Stimulated activated CD4-positive, alpha-beta T cell treated with anti-CD3 and anti-CD28 coated beads, Interleukin-4, amount 100 ng/mL, for 1 hour (primary cell): ENCODE data around the gene MYH15.

ENCODE experiments used
- DNase-seq: peaks from one replicate; pipeline ENCODE4 v3.0.0-alpha.2; 2020

Gene MYH15

GRCh38 chr3:108409800-108410178 lies 100.6 kb downstream of the MYH15 start:
- no peak for DNase-seq

DNA sequence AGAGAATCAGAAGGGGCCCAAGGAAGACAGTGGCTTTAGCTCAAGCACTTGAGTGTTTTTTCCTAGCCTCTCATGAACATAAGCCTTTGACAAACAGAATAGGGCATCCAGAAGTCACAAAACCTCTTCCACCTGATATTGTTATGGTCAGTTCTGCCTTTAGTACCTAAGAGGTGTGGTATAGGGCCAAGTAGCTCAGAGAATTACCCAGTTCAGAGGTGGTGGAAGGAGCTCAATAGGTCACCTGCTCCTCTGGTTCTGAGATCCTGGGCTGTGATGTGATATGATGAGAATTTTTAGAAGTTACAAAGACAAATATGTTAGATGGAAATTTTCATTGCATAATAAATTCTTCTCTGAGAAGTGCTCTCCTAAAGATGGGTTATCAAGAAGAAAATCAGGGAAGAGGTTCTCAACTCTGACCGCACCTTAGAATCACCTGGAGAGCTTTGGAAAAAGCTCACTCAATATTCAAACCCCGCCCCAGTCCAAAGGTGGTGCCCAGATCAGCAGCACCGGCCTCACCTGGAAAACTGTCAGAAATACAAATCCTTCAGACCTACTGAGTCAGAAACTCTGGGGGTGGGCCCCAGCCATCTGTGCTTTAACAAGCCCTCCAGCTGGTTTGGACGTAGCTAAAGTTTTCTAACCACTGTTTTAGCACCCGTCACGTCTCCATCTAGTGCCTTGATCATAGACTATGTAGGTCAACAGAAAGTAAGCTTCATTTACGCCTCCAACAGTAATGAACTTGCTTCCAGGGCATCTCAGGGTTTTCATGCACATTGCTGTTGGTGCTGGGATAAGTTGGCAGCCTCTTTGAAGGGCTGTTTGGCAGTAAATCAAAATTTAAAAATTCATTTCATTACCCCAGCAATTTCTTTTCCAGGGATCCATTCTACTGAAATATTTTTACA lies 101.3 kb downstream of the MYH15 start:
- no peak for DNase-seq

DNA sequence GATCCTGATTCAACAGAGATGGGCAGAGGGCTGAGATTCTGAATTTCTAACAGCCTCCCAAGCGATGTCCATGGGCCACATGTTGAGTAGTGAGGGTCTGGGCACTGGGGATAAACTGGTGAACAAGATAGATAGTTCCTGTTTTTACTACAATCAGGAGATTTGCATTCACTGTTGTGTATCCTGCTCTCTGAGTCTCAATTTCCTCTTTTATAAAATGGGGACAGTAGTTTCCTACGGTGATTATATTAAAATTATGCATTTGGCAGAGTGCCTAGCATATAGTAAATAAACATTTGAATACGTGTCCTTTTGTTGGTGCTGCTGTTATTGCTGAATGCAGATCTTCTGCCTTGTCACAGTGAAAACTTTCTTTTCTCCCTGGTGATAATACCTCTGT lies 102.5 kb downstream of the MYH15 start:
- DNase-seq: no peak

GRCh38 chr3:108406661-108407206 lies 103.7 kb downstream of the MYH15 start:
- DNase-seq: no peak

DNA sequence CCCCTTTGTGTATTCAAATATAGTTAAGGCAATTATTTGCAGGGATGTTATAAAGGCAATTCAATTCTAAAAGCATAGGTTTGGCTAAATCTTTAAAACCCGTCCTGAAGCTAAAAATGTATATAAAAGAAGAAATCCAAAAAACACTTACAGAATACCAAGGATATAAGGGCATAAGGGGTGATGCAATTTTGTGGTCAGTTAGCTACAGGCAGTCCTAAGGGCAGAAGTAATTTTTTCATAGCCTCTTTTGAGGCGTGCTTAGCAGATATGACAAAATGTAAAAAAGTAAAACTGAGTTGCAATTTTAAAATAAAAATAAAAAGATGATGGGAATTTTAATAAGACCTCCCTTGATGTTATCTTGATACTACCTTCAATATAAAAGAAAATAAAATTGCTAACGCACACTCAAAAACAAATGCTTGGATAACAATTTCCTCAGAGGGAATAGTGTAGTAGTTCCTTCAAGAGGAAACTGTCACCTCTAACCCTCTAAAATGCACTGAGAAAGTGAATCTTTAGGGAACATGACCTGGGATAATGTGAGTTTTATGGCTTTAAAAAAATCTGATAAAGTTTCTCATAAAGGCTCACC lies 104.2 kb downstream of the MYH15 start:
- DNase-seq: no peak

GRCh38 chr3:108404368-108404767 lies 106.0 kb downstream of the MYH15 start:
- DNase-seq: no peak

GRCh38 chr3:108403686-108404345 lies 106.6 kb downstream of the MYH15 start:
- no peak for DNase-seq

GRCh38 chr3:108403198-108403597 lies 107.2 kb downstream of the MYH15 start:
- DNase-seq: no peak

GRCh38 chr3:108401836-108402235 lies 108.6 kb downstream of the MYH15 start:
- no peak for DNase-seq

DNA sequence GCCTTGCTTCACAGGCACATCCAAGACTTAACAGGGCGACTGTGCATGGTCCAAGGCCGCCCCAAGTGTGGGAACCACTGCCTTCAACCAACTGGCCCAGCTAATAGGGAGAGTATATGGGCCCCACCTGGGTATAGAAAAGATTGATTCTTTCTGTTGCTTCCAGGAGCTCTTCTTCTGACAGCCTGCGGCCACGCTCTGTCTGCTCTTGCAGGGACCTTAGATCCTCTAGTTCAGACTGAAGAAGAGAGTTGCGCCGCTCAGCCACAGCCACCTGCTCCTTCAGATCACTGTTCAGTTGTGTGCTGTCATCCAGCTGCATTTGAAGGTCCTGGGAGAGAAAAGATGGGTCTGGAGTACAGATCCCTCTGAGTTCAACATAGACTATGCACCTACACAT lies 111.9 kb downstream of the MYH15 start:
- DNase-seq: no peak

DNA sequence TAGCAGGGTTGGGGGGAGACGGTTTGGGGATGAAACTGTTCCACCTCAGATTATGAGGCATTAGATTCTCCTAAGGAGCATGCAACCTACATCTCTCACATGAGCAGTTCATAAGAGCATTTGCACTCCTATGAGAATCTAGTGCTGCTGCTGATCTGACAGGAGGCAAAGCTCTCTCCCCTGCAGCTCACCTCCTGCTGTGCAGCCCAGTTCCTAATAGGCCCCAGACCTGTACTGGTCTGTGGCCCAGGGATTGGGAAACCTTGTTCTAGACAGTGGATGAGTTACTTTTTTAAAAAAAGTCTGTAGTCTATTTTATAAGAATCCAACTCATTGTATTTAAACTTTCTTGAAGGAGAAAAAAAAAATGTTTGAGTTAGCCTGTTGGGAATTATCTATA lies 114.1 kb downstream of the MYH15 start:
- no peak for DNase-seq

- DNase-seq: no peak
These were observed 115.8 kb downstream of the MYH15 start for GRCh38 chr3:108394563-108394962.

- no peak for DNase-seq
These were observed 116.4 kb downstream of the MYH15 start for GRCh38 chr3:108394016-108394415.

- DNase-seq: no peak
These were observed 117.1 kb downstream of the MYH15 start for GRCh38 chr3:108393128-108393900.

DNA sequence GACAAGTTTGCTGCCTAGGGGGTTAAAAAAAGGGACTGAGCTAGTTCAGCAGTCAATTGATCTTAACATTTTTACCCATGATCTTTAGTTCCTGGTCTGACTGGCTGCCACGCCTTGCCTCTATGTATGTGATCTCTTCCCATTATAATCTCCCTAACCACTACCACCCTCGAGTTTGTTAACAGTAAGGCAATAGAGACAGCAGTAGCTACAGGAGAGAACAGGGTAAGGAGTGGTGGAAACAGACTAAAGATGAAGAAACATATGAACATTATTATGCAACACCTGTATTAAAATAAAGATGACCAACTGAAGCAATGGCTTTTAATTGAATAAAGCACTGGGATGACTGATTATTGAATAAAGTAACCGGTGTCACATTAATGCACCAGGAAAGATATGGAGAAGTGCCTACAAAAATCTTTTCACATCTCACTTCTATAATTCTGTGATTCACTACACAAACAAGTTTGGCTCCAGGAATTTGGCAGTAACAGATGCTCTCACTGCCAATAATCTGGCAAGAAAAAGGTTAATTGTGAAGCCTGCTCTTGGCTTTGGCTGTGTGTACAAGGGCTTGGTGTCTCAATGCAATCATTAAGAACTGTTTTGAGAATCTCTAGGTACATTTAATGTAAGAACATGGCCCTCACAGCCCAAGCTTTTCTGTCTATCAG lies 118.3 kb downstream of the MYH15 start:
- DNase-seq: no peak

GRCh38 chr3:108389372-108389771 lies 121.0 kb downstream of the MYH15 start:
- no peak for DNase-seq

DNA sequence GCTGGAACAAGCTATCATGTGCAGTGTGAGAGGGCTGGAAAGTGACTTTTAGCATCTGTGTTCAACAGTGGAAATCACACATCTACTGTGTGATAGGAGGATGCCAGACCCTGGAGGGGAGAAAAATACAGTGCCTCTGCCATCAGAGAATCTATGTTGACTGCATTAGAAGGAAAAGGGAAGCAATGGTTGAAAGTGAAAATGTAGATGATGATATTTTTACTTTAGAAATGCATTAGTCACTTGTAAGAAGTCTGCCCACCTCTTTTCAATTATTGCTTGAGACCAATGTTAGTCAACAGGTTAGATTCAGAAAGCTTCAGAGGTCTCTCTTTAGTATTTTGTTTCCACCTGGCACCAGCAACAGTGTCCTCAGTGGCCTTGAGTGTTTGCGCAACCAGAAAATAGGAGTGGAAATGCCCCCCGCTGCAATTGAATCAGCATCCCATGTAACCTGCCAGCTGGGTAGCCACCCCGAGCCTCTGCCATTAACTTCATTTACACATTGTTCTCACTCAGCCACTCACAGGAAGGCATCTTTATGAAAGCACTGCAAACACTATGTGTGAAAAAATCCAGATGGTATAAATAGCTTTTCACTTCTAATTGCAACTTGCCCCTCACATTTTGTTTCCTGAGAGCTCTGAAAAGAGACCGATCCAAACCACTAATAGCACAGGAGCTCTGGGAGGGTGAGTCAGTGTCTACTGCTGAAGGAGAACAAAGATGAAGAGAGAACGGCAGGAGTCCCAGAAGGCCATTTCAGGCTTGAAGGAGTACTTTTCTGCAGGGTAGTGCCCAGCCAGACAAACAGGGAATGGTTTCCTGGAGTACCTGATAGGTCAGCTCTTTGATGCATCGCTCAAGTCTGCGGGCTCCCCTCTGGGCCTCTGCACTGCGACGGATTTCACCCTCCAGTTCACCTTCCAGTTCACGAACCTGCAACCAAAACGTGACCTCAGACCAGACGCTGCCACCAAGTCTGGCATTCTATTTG lies 122.0 kb downstream of the MYH15 start:
- peak; percentile 8 for DNase-seq

- no peak for DNase-seq
These were observed 123.3 kb downstream of the MYH15 start for GRCh38 chr3:108387063-108387462.

- DNase-seq: no peak
These were observed 127.1 kb downstream of the MYH15 start for GRCh38 chr3:108383306-108383705.

DNA sequence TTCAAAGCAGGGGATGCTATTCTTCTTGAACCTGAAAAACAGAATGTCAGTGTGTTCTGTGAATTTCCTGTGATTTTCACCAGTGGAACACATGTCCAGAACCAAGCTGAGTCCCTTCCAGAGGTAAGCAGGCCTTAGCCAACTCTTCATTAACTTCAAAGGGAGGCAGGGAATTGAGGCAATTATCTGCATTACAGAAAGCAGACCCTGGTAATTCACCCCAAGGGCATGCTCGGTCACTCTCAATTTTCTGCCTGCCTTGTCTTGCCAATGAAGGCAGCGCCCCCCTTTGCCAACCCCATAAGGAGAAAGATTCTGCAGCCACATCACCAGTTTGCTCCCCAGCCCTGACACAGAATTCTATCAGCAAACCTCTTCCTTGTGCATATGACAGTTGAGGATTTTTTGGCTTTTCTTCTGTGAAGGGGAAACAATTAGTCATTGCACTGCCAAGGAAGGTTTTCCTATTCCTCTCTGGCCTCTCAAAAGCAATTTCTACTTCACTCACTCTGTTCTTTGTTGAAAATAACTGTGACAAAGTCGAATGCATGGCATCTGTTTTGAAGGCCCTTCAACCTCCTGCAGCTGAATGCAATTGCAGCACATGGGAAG lies 128.8 kb downstream of the MYH15 start:
- DNase-seq: no peak
